Natural killer cell (primary cell): Measurements from ENCODE around the gene HECTD4. TPM values are rescaled to one million over a fixed set of nuclear protein-coding genes. Genes with fewer than 3 reads are reported as not detected.

Experiments
- ATAC-seq, 3 donors: fragments of 150-1000 bp in 2 of 3; fragments of 200-7000 bp in 1 of 3; cut with Tn5 transposase; 1 replicate in 1 of 3; 2 replicates in 2 of 3; pipeline ENCODE4 v1.10.0; 2021; ENCODE audit warnings: mild to moderate bottlenecking in 2 of 3, moderate library complexity in 2 of 3
- DNase-seq, 2 donors: peaks; one replicate each; pipeline versions ENCODE4 v3.0.0 to v3.0.0-alpha.2; 2013 to 2021; ENCODE audit warnings: mixed read lengths in 1 of 2
- H3K27ac ChIP-seq: one replicate; pipeline ENCODE4 v1.5.1; 2013; ENCODE audit warnings: mild to moderate bottlenecking, low read length
- H3K27me3 ChIP-seq: one replicate; pipeline ENCODE4 v1.6.1; 2013; ENCODE audit warnings: low read length; ENCODE audit not compliant: control insufficient read depth, insufficient read depth
- H3K36me3 ChIP-seq: one replicate; pipeline ENCODE4 v1.6.1; 2013; ENCODE audit warnings: low read length; ENCODE audit not compliant: control insufficient read depth, insufficient read depth
- H3K4me1 ChIP-seq: one replicate; pipeline ENCODE4 v1.6.1; 2013; ENCODE audit warnings: low read length; ENCODE audit not compliant: control insufficient read depth, insufficient read depth
- H3K4me3 ChIP-seq: one replicate; pipeline ENCODE4 v1.5.1; 2013; ENCODE audit warnings: low read length
- H3K9me3 ChIP-seq: one replicate; pipeline ENCODE4 v1.6.1; 2013; ENCODE audit warnings: low read length; ENCODE audit not compliant: control insufficient read depth, insufficient read depth
- H3K27ac Mint-ChIP-seq, 2 donors: one replicate each; pipeline ENCODE4 v1.8.0; 2022; ENCODE audit warnings: mild to moderate bottlenecking in 2 of 2, mixed read lengths in 2 of 2, moderate library complexity in 1 of 2
- H3K27me3 Mint-ChIP-seq, 2 donors: one replicate each; pipeline ENCODE4 v1.8.0; 2022; ENCODE audit warnings: low read depth in 2 of 2, mixed read lengths in 2 of 2
- H3K36me3 Mint-ChIP-seq: one replicate; pipeline ENCODE4 v1.8.0; 2022; ENCODE audit warnings: mixed read lengths
- H3K4me1 Mint-ChIP-seq, 2 donors: one replicate each; pipeline ENCODE4 v1.8.0; 2022; ENCODE audit warnings: mixed read lengths in 2 of 2
- H3K4me3 Mint-ChIP-seq: one replicate; pipeline ENCODE4 v1.8.0; 2022; ENCODE audit warnings: mild to moderate bottlenecking, moderate library complexity, mixed read lengths
- H3K9me3 Mint-ChIP-seq, 2 donors: one replicate each; pipeline ENCODE4 v1.8.0; 2022; ENCODE audit warnings: mixed read lengths in 2 of 2
- CTCF ChIP-seq: fragments of 200-600 bp; IDR thresholded peaks from one replicate; pipeline ENCODE4 v1.8.0; 2022; ENCODE audit warnings: antibody characterized with exemption
- WGBS: methylation state at CpG from one replicate; pipeline ENCODE4 v1.1.7; 2013; ENCODE audit warnings: missing lambda C conversion rate; ENCODE audit not compliant: insufficient coverage; 5-methylcytosine and 5-hydroxymethylcytosine counted together
- intact Hi-C: fragments of 100-400 bp; cut with micrococcal nuclease; formaldehyde crosslinking; loops from one replicate; pipeline ENCODE4 v1.14.2; 2022
- total RNA-seq, 4 donors: library from RNA; stranded (reverse); fragments of 120-200 nt in 1 of 4; gene quantifications; one replicate each; pipeline versions ENCODE4 v1.2.3 to v1.2.4, GENCODE V29; 2013 to 2022

The HECTD4 gene
- total RNA-seq, 3 donors from 2014 or later (not counting 1 experiment from before 2014, with no cell fraction given) = 66.9 to 82.6 (median 79.2) TPM

GRCh38 chr12:112167031-112167461 lies 215.2 kb downstream of the HECTD4 start:
- no peak overlapping the region for H3K4me3 Mint-ChIP-seq
- H3K4me1 Mint-ChIP-seq = peaks cover 6 to 8% of the 10 kb centered on the region in 2 donors
- no peaks in the 10 kb centered on the region for H3K27me3 ChIP-seq
- H3K27ac ChIP-seq = no peak overlapping the region
- H3K9me3 Mint-ChIP-seq = no peaks in the 10 kb centered on the region
- peaks cover 24% of the 10 kb centered on the region for H3K36me3 ChIP-seq
- 96% methylated on average over 12 of the region's 12 CpGs for WGBS
- no peak overlapping the region for H3K27ac Mint-ChIP-seq
- no peaks in the 10 kb centered on the region for H3K4me1 ChIP-seq
- H3K36me3 Mint-ChIP-seq = no peaks in the 10 kb centered on the region
- H3K9me3 ChIP-seq = no peaks in the 10 kb centered on the region
- H3K27me3 Mint-ChIP-seq = no peaks in the 10 kb centered on the region
- ATAC-seq = no peak
- TF ChIP-seq CTCF = no peak
- intact Hi-C loops = no loop called here
- no peak for DNase-seq
- H3K4me3 ChIP-seq = no peak overlapping the region

- intact Hi-C loops = no loop called here
- peaks cover 6 to 8% of the 10 kb centered on the region in 2 donors for H3K4me1 Mint-ChIP-seq
- 98% methylated on average over 26 of the region's 26 CpGs for WGBS
- no peak for TF ChIP-seq CTCF
- DNase-seq (no peak), ATAC-seq (no peak)
- H3K27me3 Mint-ChIP-seq = no peaks in the 10 kb centered on the region
- H3K36me3 ChIP-seq = peaks cover 26% of the 10 kb centered on the region
- no peak overlapping the region for H3K27ac ChIP-seq
- no peaks in the 10 kb centered on the region for H3K9me3 ChIP-seq
- H3K27me3 ChIP-seq = no peaks in the 10 kb centered on the region
- no peak overlapping the region for H3K4me3 Mint-ChIP-seq
- H3K36me3 Mint-ChIP-seq = no peaks in the 10 kb centered on the region
- H3K27ac Mint-ChIP-seq = no peak overlapping the region
- H3K4me1 ChIP-seq = no peaks in the 10 kb centered on the region
- no peak overlapping the region for H3K4me3 ChIP-seq
- no peaks in the 10 kb centered on the region for H3K9me3 Mint-ChIP-seq
Measured at GRCh38 chr12:112166051-112167015, 215.9 kb downstream of the HECTD4 start.

- Mint-ChIP-seq H3K4me1 (peaks cover 6 to 8% of the 10 kb centered on the region in 2 donors), H3K27ac (no peak overlapping the region), H3K4me3 (no peak overlapping the region), H3K36me3 (no peaks in the 10 kb centered on the region), H3K27me3 (no peaks in the 10 kb centered on the region), H3K9me3 (no peaks in the 10 kb centered on the region)
- no peaks in the 10 kb centered on the region for H3K9me3 ChIP-seq
- H3K36me3 ChIP-seq = peaks cover 27% of the 10 kb centered on the region
- no peak for ATAC-seq
- no peaks in the 10 kb centered on the region for H3K27me3 ChIP-seq
- no peak overlapping the region for H3K27ac ChIP-seq
- WGBS = 98% methylated on average over 13 of the region's 13 CpGs
- no peaks in the 10 kb centered on the region for H3K4me1 ChIP-seq
- no peak overlapping the region for H3K4me3 ChIP-seq
- no peak for TF ChIP-seq CTCF
- no peak for DNase-seq
- intact Hi-C loops = no loop called here
Measured at GRCh38 chr12:112165624-112166023, 216.6 kb downstream of the HECTD4 start.
